HepG2 (cell line): ENCODE results near the gene ZFP36L2. TPM values are rescaled to one million over a fixed set of nuclear protein-coding genes. Genes with fewer than 3 reads are reported as not detected.

Experiments
- ARNT2 ChIP-seq: sonication (generic); formaldehyde crosslinking; IDR thresholded peaks from 2 replicates; pipeline ENCODE4 v1.8.0; 2022; ENCODE audit warnings: mild to moderate bottlenecking, low read depth, missing genetic modification reagents, moderate library complexity
- CENPX ChIP-seq: sonication (generic); formaldehyde crosslinking; IDR thresholded peaks from 2 replicates; pipeline ENCODE4 v1.9.0; 2021; ENCODE audit warnings: mild to moderate bottlenecking, missing genetic modification reagents, moderate library complexity
- RFX5 ChIP-seq: IDR thresholded peaks from 2 replicates; pipeline ENCODE4 v1.6.1; 2011; ENCODE audit warnings: low read depth, low read length, improper control_type of control experiment
- RORA ChIP-seq: sonication (generic); formaldehyde crosslinking; IDR thresholded peaks from 2 replicates; pipeline ENCODE4 v1.5.0; 2020; ENCODE audit warnings: mild to moderate bottlenecking, missing genetic modification reagents, moderate library complexity
- SIN3A ChIP-seq: IDR thresholded peaks from 2 replicates; pipeline ENCODE4 v1.6.1; 2011; ENCODE audit warnings: low read depth, mild to moderate bottlenecking, control low read depth, low read length, borderline replicate concordance
- ZBTB7B ChIP-seq: sonication (generic); formaldehyde crosslinking; IDR thresholded peaks from 2 replicates; pipeline ENCODE4 v1.4.0; 2020; ENCODE audit warnings: missing genetic modification reagents
- ZFP37 ChIP-seq: sonication (generic); formaldehyde crosslinking; IDR thresholded peaks from 2 replicates; pipeline ENCODE4 v1.4.0; 2020; ENCODE audit warnings: missing genetic modification reagents, borderline replicate concordance
- ZFP82 ChIP-seq: sonication (generic); formaldehyde crosslinking; IDR thresholded peaks from 2 replicates; pipeline ENCODE4 v1.5.1; 2020; ENCODE audit warnings: mild to moderate bottlenecking, missing genetic modification reagents, borderline replicate concordance
- ZNF263 ChIP-seq: sonication (generic); formaldehyde crosslinking; IDR thresholded peaks from 2 replicates; pipeline ENCODE4 v1.4.0; 2020; ENCODE audit warnings: missing genetic modification reagents
- ZNF33A ChIP-seq: sonication (generic); formaldehyde crosslinking; IDR thresholded peaks from 2 replicates; pipeline ENCODE4 v1.5.1; 2020; ENCODE audit warnings: missing genetic modification reagents, mild to moderate bottlenecking, moderate library complexity, borderline replicate concordance
- ZNF547 ChIP-seq: sonication (generic); formaldehyde crosslinking; IDR thresholded peaks from 2 replicates; pipeline ENCODE4 v1.5.1; 2020; ENCODE audit warnings: mild to moderate bottlenecking, missing genetic modification reagents
- ZNF747 ChIP-seq: sonication (generic); formaldehyde crosslinking; IDR thresholded peaks from 2 replicates; pipeline ENCODE4 v1.8.1; 2023; ENCODE audit warnings: missing genetic modification reagents, mild to moderate bottlenecking, borderline replicate concordance
- polyA plus RNA-seq, 8 experiments: library from polyadenylated mRNA; depleted of rRNA in 3 of 8; stranded (reverse) in 7 of 8; unstranded in 1 of 8; fragments of >200 nt; fragmentation: Illumina TruSeq in 4 of 8; extraction: Trizol in 4 of 8; gene quantifications; 2 replicates each; pipeline versions ENCODE4 v1.2.1 to v1.2.3, GENCODE V29; 2011 to 2016; ENCODE audit warnings: low read depth in 4 of 8, missing spikeins in 1 of 8, mixed read lengths in 1 of 8; ENCODE audit not compliant: insufficient read depth in 1 of 8
- total RNA-seq, 5 experiments: library from RNA; depleted of rRNA; stranded (reverse); fragments of >200 nt; fragmentation: Illumina TruSeq; extraction: Trizol; gene quantifications; 2 replicates each; pipeline ENCODE4 v1.2.3, GENCODE V29; 2016; ENCODE audit warnings: low read depth in 1 of 5
- TF ChIP-seq, protein P1 (sequence below): sonication (generic); formaldehyde crosslinking; IDR thresholded peaks from 2 replicates; pipeline ENCODE4 v1.4.0; 2020; ENCODE audit warnings: mild to moderate bottlenecking, missing genetic modification reagents, borderline replicate concordance
- TF ChIP-seq, protein P2 (sequence below): IDR thresholded peaks from 2 replicates; pipeline ENCODE4 v1.6.1; 2016
- TF ChIP-seq, protein P3 (sequence below): sonication (generic); formaldehyde crosslinking; IDR thresholded peaks from 2 replicates; pipeline ENCODE4 v1.9.0; 2021; ENCODE audit warnings: mild to moderate bottlenecking, missing genetic modification reagents

The ZFP36L2 gene
- total and polyA plus RNA-seq, 2 of the 13 experiments (the other 11 are each of a cell fraction or from before 2014, with no cell fraction given) = 11.2 to 21.8 TPM

DNA sequence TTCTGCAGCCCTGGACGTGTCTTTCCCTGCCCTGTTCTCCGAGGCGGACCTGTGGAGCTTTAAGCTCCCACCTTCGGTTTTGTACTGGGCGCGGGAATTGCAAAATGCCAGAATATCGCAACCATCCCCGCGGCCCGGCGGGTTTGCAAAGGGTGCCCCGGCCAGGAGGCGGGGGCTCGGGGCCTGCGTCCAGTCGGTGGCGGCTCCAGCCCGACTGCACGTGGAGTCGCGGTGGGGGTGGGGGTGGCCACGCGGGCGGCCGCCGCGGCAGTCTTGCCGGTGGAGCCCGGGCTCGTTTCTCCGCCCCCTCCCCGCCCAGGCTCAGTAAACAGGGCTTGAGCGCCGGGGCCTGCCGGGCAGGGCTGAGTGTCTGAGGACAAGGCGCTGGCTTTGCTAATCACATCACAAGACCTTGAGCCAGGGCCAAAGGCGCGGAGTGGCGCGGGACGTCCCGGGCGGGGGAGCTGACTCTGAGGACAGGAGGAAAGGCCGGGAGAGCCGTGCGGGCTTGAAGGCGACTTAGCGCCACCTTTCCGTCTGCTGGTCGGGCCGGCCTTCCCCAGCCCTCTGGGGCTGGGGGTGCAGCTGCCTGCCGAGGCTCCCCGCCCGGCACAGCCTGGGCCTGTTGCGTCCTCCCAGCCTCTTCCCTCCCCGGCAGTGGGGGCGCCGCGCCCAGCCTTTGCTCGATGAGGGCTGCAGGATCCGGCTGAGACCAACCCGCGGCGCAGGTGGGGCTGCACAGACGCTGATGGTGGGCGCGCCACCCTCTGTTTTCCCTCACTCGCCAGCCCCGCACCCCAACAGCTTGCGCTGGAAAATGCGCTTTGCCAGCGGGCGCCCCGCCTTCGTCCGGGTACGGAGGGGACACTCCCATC, 786 bp upstream of the ZFP36L2 start (continued):
- TF ChIP-seq, protein P1, sequence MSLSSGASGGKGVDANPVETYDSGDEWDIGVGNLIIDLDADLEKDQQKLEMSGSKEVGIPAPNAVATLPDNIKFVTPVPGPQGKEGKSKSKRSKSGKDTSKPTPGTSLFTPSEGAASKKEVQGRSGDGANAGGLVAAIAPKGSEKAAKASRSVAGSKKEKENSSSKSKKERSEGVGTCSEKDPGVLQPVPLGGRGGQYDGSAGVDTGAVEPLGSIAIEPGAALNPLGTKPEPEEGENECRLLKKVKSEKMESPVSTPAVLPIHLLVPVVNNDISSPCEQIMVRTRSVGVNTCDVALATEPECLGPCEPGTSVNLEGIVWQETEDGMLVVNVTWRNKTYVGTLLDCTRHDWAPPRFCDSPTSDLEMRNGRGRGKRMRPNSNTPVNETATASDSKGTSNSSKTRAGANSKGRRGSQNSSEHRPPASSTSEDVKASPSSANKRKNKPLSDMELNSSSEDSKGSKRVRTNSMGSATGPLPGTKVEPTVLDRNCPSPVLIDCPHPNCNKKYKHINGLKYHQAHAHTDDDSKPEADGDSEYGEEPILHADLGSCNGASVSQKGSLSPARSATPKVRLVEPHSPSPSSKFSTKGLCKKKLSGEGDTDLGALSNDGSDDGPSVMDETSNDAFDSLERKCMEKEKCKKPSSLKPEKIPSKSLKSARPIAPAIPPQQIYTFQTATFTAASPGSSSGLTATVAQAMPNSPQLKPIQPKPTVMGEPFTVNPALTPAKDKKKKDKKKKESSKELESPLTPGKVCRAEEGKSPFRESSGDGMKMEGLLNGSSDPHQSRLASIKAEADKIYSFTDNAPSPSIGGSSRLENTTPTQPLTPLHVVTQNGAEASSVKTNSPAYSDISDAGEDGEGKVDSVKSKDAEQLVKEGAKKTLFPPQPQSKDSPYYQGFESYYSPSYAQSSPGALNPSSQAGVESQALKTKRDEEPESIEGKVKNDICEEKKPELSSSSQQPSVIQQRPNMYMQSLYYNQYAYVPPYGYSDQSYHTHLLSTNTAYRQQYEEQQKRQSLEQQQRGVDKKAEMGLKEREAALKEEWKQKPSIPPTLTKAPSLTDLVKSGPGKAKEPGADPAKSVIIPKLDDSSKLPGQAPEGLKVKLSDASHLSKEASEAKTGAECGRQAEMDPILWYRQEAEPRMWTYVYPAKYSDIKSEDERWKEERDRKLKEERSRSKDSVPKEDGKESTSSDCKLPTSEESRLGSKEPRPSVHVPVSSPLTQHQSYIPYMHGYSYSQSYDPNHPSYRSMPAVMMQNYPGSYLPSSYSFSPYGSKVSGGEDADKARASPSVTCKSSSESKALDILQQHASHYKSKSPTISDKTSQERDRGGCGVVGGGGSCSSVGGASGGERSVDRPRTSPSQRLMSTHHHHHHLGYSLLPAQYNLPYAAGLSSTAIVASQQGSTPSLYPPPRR (CRISPR knock-in tag) = peak; percentile 78
- TF ChIP-seq, protein P2, sequence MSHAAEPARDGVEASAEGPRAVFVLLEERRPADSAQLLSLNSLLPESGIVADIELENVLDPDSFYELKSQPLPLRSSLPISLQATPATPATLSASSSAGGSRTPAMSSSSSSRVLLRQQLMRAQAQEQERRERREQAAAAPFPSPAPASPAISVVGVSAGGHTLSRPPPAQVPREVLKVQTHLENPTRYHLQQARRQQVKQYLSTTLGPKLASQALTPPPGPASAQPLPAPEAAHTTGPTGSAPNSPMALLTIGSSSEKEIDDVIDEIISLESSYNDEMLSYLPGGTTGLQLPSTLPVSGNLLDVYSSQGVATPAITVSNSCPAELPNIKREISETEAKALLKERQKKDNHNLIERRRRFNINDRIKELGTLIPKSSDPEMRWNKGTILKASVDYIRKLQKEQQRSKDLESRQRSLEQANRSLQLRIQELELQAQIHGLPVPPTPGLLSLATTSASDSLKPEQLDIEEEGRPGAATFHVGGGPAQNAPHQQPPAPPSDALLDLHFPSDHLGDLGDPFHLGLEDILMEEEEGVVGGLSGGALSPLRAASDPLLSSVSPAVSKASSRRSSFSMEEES (CRISPR knock-in tag) = peak; percentile 91
- peak; percentile 87 for TF ChIP-seq ARNT2 (CRISPR knock-in tag)
- peak; percentile 85; the same call in 1 of the 2 replicates for TF ChIP-seq ZNF747
- peak; percentile 28; the same call in 1 of the 2 replicates for TF ChIP-seq SIN3A
- no peak for TF ChIP-seq RORA (CRISPR knock-in tag)
- no peak; the same call in 1 of the 2 replicates for TF ChIP-seq ZFP82 (CRISPR knock-in tag)
- no peak for TF ChIP-seq ZNF547 (CRISPR knock-in tag)
- no peak; the same call in 1 of the 2 replicates for TF ChIP-seq ZNF33A (CRISPR knock-in tag)
- TF ChIP-seq CENPX (CRISPR knock-in tag) = no peak
- peak; percentile 25; the same call in 1 of the 2 replicates for TF ChIP-seq ZNF263 (CRISPR knock-in tag)
- TF ChIP-seq, protein P3, sequence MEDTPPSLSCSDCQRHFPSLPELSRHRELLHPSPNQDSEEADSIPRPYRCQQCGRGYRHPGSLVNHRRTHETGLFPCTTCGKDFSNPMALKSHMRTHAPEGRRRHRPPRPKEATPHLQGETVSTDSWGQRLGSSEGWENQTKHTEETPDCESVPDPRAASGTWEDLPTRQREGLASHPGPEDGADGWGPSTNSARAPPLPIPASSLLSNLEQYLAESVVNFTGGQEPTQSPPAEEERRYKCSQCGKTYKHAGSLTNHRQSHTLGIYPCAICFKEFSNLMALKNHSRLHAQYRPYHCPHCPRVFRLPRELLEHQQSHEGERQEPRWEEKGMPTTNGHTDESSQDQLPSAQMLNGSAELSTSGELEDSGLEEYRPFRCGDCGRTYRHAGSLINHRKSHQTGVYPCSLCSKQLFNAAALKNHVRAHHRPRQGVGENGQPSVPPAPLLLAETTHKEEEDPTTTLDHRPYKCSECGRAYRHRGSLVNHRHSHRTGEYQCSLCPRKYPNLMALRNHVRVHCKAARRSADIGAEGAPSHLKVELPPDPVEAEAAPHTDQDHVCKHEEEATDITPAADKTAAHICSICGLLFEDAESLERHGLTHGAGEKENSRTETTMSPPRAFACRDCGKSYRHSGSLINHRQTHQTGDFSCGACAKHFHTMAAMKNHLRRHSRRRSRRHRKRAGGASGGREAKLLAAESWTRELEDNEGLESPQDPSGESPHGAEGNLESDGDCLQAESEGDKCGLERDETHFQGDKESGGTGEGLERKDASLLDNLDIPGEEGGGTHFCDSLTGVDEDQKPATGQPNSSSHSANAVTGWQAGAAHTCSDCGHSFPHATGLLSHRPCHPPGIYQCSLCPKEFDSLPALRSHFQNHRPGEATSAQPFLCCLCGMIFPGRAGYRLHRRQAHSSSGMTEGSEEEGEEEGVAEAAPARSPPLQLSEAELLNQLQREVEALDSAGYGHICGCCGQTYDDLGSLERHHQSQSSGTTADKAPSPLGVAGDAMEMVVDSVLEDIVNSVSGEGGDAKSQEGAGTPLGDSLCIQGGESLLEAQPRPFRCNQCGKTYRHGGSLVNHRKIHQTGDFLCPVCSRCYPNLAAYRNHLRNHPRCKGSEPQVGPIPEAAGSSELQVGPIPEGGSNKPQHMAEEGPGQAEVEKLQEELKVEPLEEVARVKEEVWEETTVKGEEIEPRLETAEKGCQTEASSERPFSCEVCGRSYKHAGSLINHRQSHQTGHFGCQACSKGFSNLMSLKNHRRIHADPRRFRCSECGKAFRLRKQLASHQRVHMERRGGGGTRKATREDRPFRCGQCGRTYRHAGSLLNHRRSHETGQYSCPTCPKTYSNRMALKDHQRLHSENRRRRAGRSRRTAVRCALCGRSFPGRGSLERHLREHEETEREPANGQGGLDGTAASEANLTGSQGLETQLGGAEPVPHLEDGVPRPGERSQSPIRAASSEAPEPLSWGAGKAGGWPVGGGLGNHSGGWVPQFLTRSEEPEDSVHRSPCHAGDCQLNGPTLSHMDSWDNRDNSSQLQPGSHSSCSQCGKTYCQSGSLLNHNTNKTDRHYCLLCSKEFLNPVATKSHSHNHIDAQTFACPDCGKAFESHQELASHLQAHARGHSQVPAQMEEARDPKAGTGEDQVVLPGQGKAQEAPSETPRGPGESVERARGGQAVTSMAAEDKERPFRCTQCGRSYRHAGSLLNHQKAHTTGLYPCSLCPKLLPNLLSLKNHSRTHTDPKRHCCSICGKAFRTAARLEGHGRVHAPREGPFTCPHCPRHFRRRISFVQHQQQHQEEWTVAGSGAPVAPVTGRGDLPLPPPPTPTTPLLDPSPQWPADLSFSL (CRISPR knock-in tag) = no peak
- TF ChIP-seq ZFP37 (CRISPR knock-in tag) = 0 out of 2 replicates have a peak, but pooled peaks have one; percentile 41
- TF ChIP-seq RFX5 = no peak
- TF ChIP-seq ZBTB7B (CRISPR knock-in tag) = no peak; the same call in 1 of the 2 replicates
